HepG2 (cell line): ENCODE measurements around the gene PRMT5. TPM values are rescaled to one million over a fixed set of nuclear protein-coding genes. Genes with fewer than 3 reads are reported as not detected.

Experiments
- ATF2 ChIP-seq: sonication (generic); formaldehyde crosslinking; IDR thresholded peaks from 2 replicates; pipeline ENCODE4 v1.4.0; 2020; ENCODE audit warnings: missing genetic modification reagents
- ELF1 ChIP-seq: sonication (generic); formaldehyde crosslinking; IDR thresholded peaks from 2 replicates; pipeline ENCODE4 v1.4.0; 2020; ENCODE audit warnings: missing genetic modification reagents
- PPARG ChIP-seq: conservative IDR thresholded peaks from 2 replicates; pipeline ENCODE4 v1.6.1; 2016; ENCODE audit warnings: missing biosample characterization, missing genetic modification reagents
- PRDM15 ChIP-seq: sonication (generic); formaldehyde crosslinking; IDR thresholded peaks from 2 replicates; pipeline ENCODE4 v1.4.0; 2020; ENCODE audit warnings: missing genetic modification reagents
- STAT5B ChIP-seq: sonication (generic); formaldehyde crosslinking; IDR thresholded peaks from 2 replicates; pipeline ENCODE4 v1.4.0; 2020; ENCODE audit warnings: missing genetic modification reagents
- TBX2 ChIP-seq: sonication (generic); formaldehyde crosslinking; IDR thresholded peaks from 2 replicates; pipeline ENCODE4 v1.5.0; 2020; ENCODE audit warnings: missing genetic modification reagents, mild to moderate bottlenecking, borderline replicate concordance
- TCF7 ChIP-seq: sonication (generic); IDR thresholded peaks from 2 replicates; pipeline ENCODE4 v1.6.1; 2016; ENCODE audit warnings: antibody characterized with exemption, low read depth
- TGIF2 ChIP-seq: IDR thresholded peaks from 2 replicates; pipeline ENCODE4 v1.6.1; 2016; ENCODE audit warnings: control low read depth, missing compliant biosample characterization
- ZNF24 ChIP-seq: fragments of 450-650 bp; IDR thresholded peaks from 2 replicates; pipeline ENCODE4 v1.6.1; 2017; ENCODE audit warnings: antibody characterized with exemption, mild to moderate bottlenecking
- ZNF296 ChIP-seq: sonication (generic); formaldehyde crosslinking; conservative IDR thresholded peaks from 2 replicates; pipeline ENCODE4 v1.5.0; 2020; ENCODE audit warnings: mild to moderate bottlenecking, missing genetic modification reagents
- ZNF331 ChIP-seq: sonication (generic); formaldehyde crosslinking; IDR thresholded peaks from 2 replicates; pipeline ENCODE4 v1.4.0; 2020; ENCODE audit warnings: missing genetic modification reagents
- ZNF567 ChIP-seq: sonication (generic); formaldehyde crosslinking; IDR thresholded peaks from 2 replicates; pipeline ENCODE4 v1.8.1; 2023; ENCODE audit warnings: mild to moderate bottlenecking, missing genetic modification reagents, borderline replicate concordance
- ZNF670 ChIP-seq: sonication (generic); formaldehyde crosslinking; IDR thresholded peaks from 2 replicates; pipeline ENCODE4 v1.8.0; 2022; ENCODE audit warnings: mild to moderate bottlenecking, missing genetic modification reagents, borderline replicate concordance
- ZNF746 ChIP-seq: sonication (generic); formaldehyde crosslinking; IDR thresholded peaks from 2 replicates; pipeline ENCODE4 v1.8.0; 2022; ENCODE audit warnings: mild to moderate bottlenecking, missing genetic modification reagents
- ZSCAN20 ChIP-seq: sonication (generic); formaldehyde crosslinking; IDR thresholded peaks from 2 replicates; pipeline ENCODE4 v1.4.0; 2020; ENCODE audit warnings: missing genetic modification reagents, mild to moderate bottlenecking, borderline replicate concordance
- polyA plus RNA-seq, 8 experiments: library from polyadenylated mRNA; depleted of rRNA in 3 of 8; stranded (reverse) in 7 of 8; unstranded in 1 of 8; fragments of >200 nt; fragmentation: Illumina TruSeq in 4 of 8; extraction: Trizol in 4 of 8; gene quantifications; 2 replicates each; pipeline versions ENCODE4 v1.2.1 to v1.2.3, GENCODE V29; 2011 to 2016; ENCODE audit warnings: low read depth in 4 of 8, missing spikeins in 1 of 8, mixed read lengths in 1 of 8; ENCODE audit not compliant: insufficient read depth in 1 of 8
- total RNA-seq, 5 experiments: library from RNA; depleted of rRNA; stranded (reverse); fragments of >200 nt; fragmentation: Illumina TruSeq; extraction: Trizol; gene quantifications; 2 replicates each; pipeline ENCODE4 v1.2.3, GENCODE V29; 2016; ENCODE audit warnings: low read depth in 1 of 5
- TF ChIP-seq, protein P1 (sequence below): sonication (generic); formaldehyde crosslinking; conservative IDR thresholded peaks from 2 replicates; pipeline ENCODE4 v1.8.0; 2022; ENCODE audit warnings: low read depth, missing genetic modification reagents
- TF ChIP-seq, protein P2 (sequence below): IDR thresholded peaks from 2 replicates; pipeline ENCODE4 v1.6.1; 2016; ENCODE audit warnings: missing compliant biosample characterization, missing genetic modification reagents, borderline replicate concordance
- TF ChIP-seq, protein P3 (sequence below): sonication (generic); formaldehyde crosslinking; IDR thresholded peaks from 2 replicates; pipeline ENCODE4 v1.4.0; 2020; ENCODE audit warnings: missing genetic modification reagents, borderline replicate concordance

Gene PRMT5
- total and polyA plus RNA-seq, 2 of the 13 experiments (the other 11 are each of a cell fraction or from before 2014, with no cell fraction given): 210 to 354 TPM

DNA sequence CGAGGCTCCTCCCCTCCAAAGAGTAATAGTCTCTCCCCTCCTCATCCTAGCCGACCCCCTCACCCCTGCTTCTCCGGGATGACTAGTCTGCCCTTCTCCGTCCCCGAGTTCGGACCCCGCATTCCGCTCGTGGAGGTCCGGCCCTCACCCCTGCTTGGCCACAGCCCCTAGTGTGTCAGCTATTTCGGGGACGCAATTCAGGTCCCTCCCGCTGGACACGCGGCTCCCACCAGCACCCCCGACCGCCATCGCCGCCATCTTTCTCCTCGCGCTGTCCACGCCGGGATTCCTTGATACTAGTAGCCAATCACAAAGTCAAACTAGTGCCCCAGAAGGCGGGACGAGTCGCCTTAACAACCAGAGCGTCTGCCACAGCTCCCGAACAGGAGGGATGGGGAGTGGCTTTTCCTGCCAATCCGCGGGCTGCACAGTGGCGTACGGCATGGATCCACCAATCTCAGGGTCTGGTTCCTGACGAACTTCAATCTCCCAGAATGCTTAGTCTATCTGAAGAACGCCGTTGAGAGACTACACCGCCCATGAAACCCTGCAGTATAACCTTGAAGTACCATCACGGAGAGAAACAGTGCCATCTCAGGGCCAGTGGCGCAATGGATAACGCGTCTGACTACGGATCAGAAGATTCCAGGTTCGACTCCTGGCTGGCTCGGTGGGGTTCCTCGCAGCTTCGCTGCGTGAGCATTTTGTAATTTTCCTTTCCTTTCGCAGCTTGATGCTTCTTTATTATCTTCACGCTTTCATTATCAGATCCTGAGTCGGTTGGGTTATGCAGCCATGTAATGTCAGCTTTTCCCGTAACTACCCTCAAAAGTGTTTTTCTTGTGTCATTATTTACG lies at the start of gene PRMT5 (continued):
- TF ChIP-seq, protein P1, sequence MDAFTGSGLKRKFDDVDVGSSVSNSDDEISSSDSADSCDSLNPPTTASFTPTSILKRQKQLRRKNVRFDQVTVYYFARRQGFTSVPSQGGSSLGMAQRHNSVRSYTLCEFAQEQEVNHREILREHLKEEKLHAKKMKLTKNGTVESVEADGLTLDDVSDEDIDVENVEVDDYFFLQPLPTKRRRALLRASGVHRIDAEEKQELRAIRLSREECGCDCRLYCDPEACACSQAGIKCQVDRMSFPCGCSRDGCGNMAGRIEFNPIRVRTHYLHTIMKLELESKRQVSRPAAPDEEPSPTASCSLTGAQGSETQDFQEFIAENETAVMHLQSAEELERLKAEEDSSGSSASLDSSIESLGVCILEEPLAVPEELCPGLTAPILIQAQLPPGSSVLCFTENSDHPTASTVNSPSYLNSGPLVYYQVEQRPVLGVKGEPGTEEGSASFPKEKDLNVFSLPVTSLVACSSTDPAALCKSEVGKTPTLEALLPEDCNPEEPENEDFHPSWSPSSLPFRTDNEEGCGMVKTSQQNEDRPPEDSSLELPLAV: no peak; the same call in 1 of the 2 replicates
- peak; percentile 41; the same call in 1 of the 2 replicates for TF ChIP-seq PRDM15
- peak; percentile 100 for TF ChIP-seq ZNF24
- TF ChIP-seq TCF7: no peak
- 0 out of 2 replicates have a peak, but pooled peaks have one; percentile 10 for TF ChIP-seq ZNF670 (CRISPR knock-in tag)
- peak; percentile 97 for TF ChIP-seq ATF2 (CRISPR knock-in tag)
- TF ChIP-seq, protein P2, sequence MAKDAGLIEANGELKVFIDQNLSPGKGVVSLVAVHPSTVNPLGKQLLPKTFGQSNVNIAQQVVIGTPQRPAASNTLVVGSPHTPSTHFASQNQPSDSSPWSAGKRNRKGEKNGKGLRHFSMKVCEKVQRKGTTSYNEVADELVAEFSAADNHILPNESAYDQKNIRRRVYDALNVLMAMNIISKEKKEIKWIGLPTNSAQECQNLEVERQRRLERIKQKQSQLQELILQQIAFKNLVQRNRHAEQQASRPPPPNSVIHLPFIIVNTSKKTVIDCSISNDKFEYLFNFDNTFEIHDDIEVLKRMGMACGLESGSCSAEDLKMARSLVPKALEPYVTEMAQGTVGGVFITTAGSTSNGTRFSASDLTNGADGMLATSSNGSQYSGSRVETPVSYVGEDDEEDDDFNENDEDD: peak; percentile 92
- peak; percentile 88; the same call in 1 of the 2 replicates for TF ChIP-seq TGIF2 (CRISPR knock-in tag)
- peak; percentile 89 for TF ChIP-seq ZNF567 (CRISPR knock-in tag)
- TF ChIP-seq ZNF331 (CRISPR knock-in tag): peak; percentile 99
- TF ChIP-seq ZSCAN20 (CRISPR knock-in tag): peak; percentile 74
- peak; percentile 91 for TF ChIP-seq PPARG (CRISPR knock-in tag)
- TF ChIP-seq ZNF296 (CRISPR knock-in tag): peak; percentile 95
- peak; percentile 88; the same call in 1 of the 2 replicates for TF ChIP-seq ZNF746
- TF ChIP-seq, protein P3, sequence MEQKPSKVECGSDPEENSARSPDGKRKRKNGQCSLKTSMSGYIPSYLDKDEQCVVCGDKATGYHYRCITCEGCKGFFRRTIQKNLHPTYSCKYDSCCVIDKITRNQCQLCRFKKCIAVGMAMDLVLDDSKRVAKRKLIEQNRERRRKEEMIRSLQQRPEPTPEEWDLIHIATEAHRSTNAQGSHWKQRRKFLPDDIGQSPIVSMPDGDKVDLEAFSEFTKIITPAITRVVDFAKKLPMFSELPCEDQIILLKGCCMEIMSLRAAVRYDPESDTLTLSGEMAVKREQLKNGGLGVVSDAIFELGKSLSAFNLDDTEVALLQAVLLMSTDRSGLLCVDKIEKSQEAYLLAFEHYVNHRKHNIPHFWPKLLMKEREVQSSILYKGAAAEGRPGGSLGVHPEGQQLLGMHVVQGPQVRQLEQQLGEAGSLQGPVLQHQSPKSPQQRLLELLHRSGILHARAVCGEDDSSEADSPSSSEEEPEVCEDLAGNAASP: peak; percentile 92
- peak; percentile 97 for TF ChIP-seq TBX2 (CRISPR knock-in tag)
- TF ChIP-seq STAT5B (CRISPR knock-in tag): peak; percentile 99
- peak; percentile 72 for TF ChIP-seq ELF1
